Measurements from ENCODE around the gene MYOM1.

MYOM1 gene

GRCh38 chr18:3138274-3138975 is 81.3 kb downstream of the MYOM1 start:
- no peak overlapping the region for H3K27ac ChIP-seq
- H3K9ac ChIP-seq (ENCODE audit: insufficient read length), result no peak overlapping the region
- no peak for TF ChIP-seq FOXP2 (optimal IDR thresholded peaks at IDR 0.05; ENCODE audit: control extremely low read depth, extremely low read length, insufficient read depth)
- TF ChIP-seq EZH2 (IDR thresholded peaks at IDR 0.05), result no peak
- no peak for TF ChIP-seq POLR2AphosphoS5 (IDR thresholded peaks at IDR 0.05; ENCODE audit: borderline replicate concordance, low read depth, low read length)
- H3K4me3 ChIP-seq, result no peak overlapping the region
- no peak for DNase-seq (ENCODE audit: low read depth, low spot score)
- H3K36me3 ChIP-seq (ENCODE audit: insufficient read depth, low read length), result no peaks in the 10 kb centered on the region
- no peaks in the 10 kb centered on the region for H3K9me3 ChIP-seq (ENCODE audit: low read depth, low read length)

GRCh38 chr18:3135536-3135935 is 84.2 kb downstream of the MYOM1 start:
- TF ChIP-seq EZH2 (IDR thresholded peaks at IDR 0.05) (no peak), FOXP2 (optimal IDR thresholded peaks at IDR 0.05; ENCODE audit: control extremely low read depth, extremely low read length, insufficient read depth) (no peak), POLR2AphosphoS5 (IDR thresholded peaks at IDR 0.05; ENCODE audit: borderline replicate concordance, low read depth, low read length) (no peak)
- DNase-seq (ENCODE audit: low read depth, low spot score), result no peak
- Histone ChIP-seq H3K9ac (ENCODE audit: insufficient read length) (no peak overlapping the region), H3K36me3 (ENCODE audit: insufficient read depth, low read length) (no peaks in the 10 kb centered on the region), H3K4me3 (no peak overlapping the region), H3K9me3 (ENCODE audit: low read depth, low read length) (no peaks in the 10 kb centered on the region), H3K27ac (no peak overlapping the region)

GRCh38 chr18:3132700-3133099 is 87.1 kb downstream of the MYOM1 start:
- Histone ChIP-seq H3K4me3 (no peak overlapping the region), H3K9ac (ENCODE audit: insufficient read length) (no peak overlapping the region), H3K9me3 (ENCODE audit: low read depth, low read length) (no peaks in the 10 kb centered on the region), H3K27ac (no peak overlapping the region), H3K36me3 (ENCODE audit: insufficient read depth, low read length) (no peaks in the 10 kb centered on the region)
- DNase-seq (ENCODE audit: low read depth, low spot score), result no peak
- TF ChIP-seq POLR2AphosphoS5 (IDR thresholded peaks at IDR 0.05; ENCODE audit: borderline replicate concordance, low read depth, low read length) (no peak), EZH2 (IDR thresholded peaks at IDR 0.05) (no peak), FOXP2 (optimal IDR thresholded peaks at IDR 0.05; ENCODE audit: control extremely low read depth, extremely low read length, insufficient read depth) (no peak)

GRCh38 chr18:3130344-3130743 is 89.4 kb downstream of the MYOM1 start:
- Histone ChIP-seq H3K9me3 (ENCODE audit: low read depth, low read length) (no peaks in the 10 kb centered on the region), H3K27ac (no peak overlapping the region), H3K9ac (ENCODE audit: insufficient read length) (no peak overlapping the region), H3K36me3 (ENCODE audit: insufficient read depth, low read length) (no peaks in the 10 kb centered on the region), H3K4me3 (no peak overlapping the region)
- no peak for DNase-seq (ENCODE audit: low read depth, low spot score)
- no peak for TF ChIP-seq POLR2AphosphoS5 (IDR thresholded peaks at IDR 0.05; ENCODE audit: borderline replicate concordance, low read depth, low read length)
- TF ChIP-seq FOXP2 (optimal IDR thresholded peaks at IDR 0.05; ENCODE audit: control extremely low read depth, extremely low read length, insufficient read depth), result no peak
- TF ChIP-seq EZH2 (IDR thresholded peaks at IDR 0.05), result no peak

GRCh38 chr18:3129053-3129864 is 90.5 kb downstream of the MYOM1 start:
- TF ChIP-seq EZH2 (IDR thresholded peaks at IDR 0.05) (no peak), POLR2AphosphoS5 (IDR thresholded peaks at IDR 0.05; ENCODE audit: borderline replicate concordance, low read depth, low read length) (no peak), FOXP2 (optimal IDR thresholded peaks at IDR 0.05; ENCODE audit: control extremely low read depth, extremely low read length, insufficient read depth) (peak; percentile 80)
- H3K9ac ChIP-seq (ENCODE audit: insufficient read length), result no peak overlapping the region
- DNase-seq (ENCODE audit: low read depth, low spot score), result peak; percentile 34
- no peaks in the 10 kb centered on the region for H3K36me3 ChIP-seq (ENCODE audit: insufficient read depth, low read length)
- no peak overlapping the region for H3K27ac ChIP-seq
- H3K4me3 ChIP-seq, result 0 out of 2 replicates have a peak overlapping the region, but pooled peaks have one; percentile 45
- H3K9me3 ChIP-seq (ENCODE audit: low read depth, low read length), result no peaks in the 10 kb centered on the region

DNA sequence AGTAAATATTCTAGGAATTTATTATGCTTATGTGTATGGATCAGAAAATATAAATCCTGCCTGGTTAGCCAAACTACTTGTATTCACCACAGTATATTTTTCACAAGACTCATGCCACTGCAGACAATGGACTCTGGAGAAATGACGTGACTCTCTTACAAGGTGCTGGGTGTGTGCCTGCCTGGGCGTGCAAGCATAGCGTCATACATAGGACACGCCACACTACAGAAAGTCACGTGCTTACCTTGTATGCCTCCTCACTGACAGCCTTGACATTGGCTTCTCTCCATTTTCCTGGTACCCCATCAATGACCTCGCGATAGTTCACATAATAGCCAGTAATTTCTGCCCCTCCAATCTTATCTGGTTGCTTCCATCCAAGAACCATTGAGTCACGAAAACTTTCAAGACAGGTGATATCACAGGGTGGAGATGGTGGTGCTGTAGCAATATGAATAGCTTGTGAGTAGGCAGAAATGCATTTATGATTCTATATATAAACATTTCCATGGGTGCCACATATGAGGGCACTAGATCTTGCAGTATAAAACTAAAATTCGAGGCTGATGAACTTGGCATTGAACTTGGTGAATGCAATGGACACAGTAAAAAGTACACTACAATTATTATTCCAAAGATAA is 93.2 kb downstream of the MYOM1 start:
- no peak for DNase-seq (ENCODE audit: low read depth, low spot score)
- no peaks in the 10 kb centered on the region for H3K9me3 ChIP-seq (ENCODE audit: low read depth, low read length)
- no peak overlapping the region for H3K4me3 ChIP-seq
- no peaks in the 10 kb centered on the region for H3K36me3 ChIP-seq (ENCODE audit: insufficient read depth, low read length)
- no peak overlapping the region for H3K9ac ChIP-seq (ENCODE audit: insufficient read length)
- TF ChIP-seq FOXP2 (optimal IDR thresholded peaks at IDR 0.05; ENCODE audit: control extremely low read depth, extremely low read length, insufficient read depth), result no peak
- no peak overlapping the region for H3K27ac ChIP-seq

GRCh38 chr18:3124822-3125221 is 94.9 kb downstream of the MYOM1 start:
- no peak overlapping the region for H3K4me3 ChIP-seq
- no peak overlapping the region for H3K9ac ChIP-seq (ENCODE audit: insufficient read length)
- no peak for DNase-seq (ENCODE audit: low read depth, low spot score)
- H3K27ac ChIP-seq, result no peak overlapping the region
- H3K9me3 ChIP-seq (ENCODE audit: low read depth, low read length), result no peaks in the 10 kb centered on the region
- no peaks in the 10 kb centered on the region for H3K36me3 ChIP-seq (ENCODE audit: insufficient read depth, low read length)
- no peak for TF ChIP-seq FOXP2 (optimal IDR thresholded peaks at IDR 0.05; ENCODE audit: control extremely low read depth, extremely low read length, insufficient read depth)
- no peak for TF ChIP-seq POLR2AphosphoS5 (IDR thresholded peaks at IDR 0.05; ENCODE audit: borderline replicate concordance, low read depth, low read length)
- no peak for TF ChIP-seq EZH2 (IDR thresholded peaks at IDR 0.05)

GRCh38 chr18:3122851-3123250 is 96.9 kb downstream of the MYOM1 start:
- no peak for DNase-seq (ENCODE audit: low read depth, low spot score)
- H3K9me3 ChIP-seq (ENCODE audit: low read depth, low read length), result no peaks in the 10 kb centered on the region
- H3K27ac ChIP-seq, result no peak overlapping the region
- H3K9ac ChIP-seq (ENCODE audit: insufficient read length), result no peak overlapping the region
- TF ChIP-seq EZH2 (IDR thresholded peaks at IDR 0.05) (no peak), POLR2AphosphoS5 (IDR thresholded peaks at IDR 0.05; ENCODE audit: borderline replicate concordance, low read depth, low read length) (no peak), FOXP2 (optimal IDR thresholded peaks at IDR 0.05; ENCODE audit: control extremely low read depth, extremely low read length, insufficient read depth) (no peak)
- H3K4me3 ChIP-seq, result no peak overlapping the region
- H3K36me3 ChIP-seq (ENCODE audit: insufficient read depth, low read length), result no peaks in the 10 kb centered on the region

Measured in SK-N-MC (cell line).